HG03064 (cell line): Measurements from ENCODE around the gene LMAN1.

Experiments used
- ATAC-seq: cut with Tn5 transposase; IDR thresholded peaks from one replicate; pipeline ENCODE4 v1.9.1; 2021; ENCODE audit warnings: low read depth; ENCODE audit not compliant: unreplicated experiment

LMAN1 gene

GRCh38 chr18:59306640-59307039, 52.4 kb downstream of the LMAN1 start:
- no peak for ATAC-seq

DNA sequence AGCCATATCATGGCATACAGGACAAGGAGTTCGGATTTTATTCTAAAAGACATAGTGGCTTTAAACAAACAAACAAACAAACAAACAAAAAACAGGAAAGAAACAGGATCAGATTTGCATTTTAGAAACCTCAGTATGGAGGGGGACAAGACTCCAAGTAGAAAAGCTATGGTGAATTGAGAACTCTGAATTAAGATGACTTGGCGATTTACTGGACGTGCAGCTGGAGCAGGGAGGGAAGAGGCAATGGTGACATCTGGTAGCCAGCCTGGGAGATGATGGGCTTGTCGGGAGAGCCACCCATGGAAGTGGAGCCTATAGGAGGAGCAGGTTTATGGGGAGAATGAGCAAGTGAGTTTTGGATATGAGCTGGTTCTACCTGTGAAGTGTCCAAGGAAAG, 53.8 kb downstream of the LMAN1 start:
- no peak for ATAC-seq

DNA sequence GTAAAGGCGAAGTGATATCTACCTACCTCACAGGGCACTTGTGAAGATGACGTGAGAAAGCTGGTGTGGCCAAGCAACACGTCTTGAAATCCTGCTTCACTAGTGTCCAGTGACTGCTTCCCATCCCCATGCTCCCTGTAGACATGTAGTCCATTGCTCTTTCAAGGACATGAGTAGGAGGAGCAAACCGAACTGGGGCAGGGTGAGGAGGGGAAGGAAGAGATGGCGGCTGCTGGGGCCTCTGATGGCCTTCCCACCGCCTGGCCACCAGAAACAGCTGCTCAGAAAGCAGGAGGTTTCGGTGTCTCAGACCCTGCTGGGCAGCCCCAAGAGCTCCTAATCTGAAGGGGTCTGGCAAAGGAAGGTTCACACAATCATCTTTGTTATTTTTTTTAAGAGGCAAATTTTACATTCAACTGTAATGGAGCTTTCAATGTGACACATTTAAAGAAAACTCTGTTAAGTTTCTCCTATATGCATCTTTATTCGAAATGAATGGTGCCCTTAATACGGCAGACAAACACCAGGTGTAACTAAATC, 55.3 kb downstream of the LMAN1 start:
- no peak for ATAC-seq

GRCh38 chr18:59303006-59303405, 56.1 kb downstream of the LMAN1 start:
- ATAC-seq = no peak

DNA sequence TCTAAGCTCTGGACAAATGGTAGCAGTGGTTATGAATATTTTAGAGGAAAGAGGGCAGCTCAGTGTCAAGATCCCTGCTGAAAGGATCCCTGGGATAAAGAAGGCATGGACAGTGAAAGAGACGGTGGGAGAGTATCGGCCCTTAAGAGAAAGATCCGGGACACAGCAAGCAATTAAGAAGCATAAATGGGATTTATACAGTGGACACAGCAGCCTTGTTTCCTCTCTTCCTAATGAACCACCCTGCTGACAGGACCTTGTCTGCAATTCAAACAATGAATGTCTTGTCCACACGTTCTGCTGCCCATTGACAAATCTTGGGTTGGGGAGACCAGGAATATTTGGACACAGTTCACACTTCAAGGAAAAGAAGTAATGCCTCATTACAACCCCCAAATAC, 57.1 kb downstream of the LMAN1 start:
- ATAC-seq = no peak

- no peak for ATAC-seq
These were observed 58.3 kb downstream of the LMAN1 start for GRCh38 chr18:59300676-59301285.

DNA sequence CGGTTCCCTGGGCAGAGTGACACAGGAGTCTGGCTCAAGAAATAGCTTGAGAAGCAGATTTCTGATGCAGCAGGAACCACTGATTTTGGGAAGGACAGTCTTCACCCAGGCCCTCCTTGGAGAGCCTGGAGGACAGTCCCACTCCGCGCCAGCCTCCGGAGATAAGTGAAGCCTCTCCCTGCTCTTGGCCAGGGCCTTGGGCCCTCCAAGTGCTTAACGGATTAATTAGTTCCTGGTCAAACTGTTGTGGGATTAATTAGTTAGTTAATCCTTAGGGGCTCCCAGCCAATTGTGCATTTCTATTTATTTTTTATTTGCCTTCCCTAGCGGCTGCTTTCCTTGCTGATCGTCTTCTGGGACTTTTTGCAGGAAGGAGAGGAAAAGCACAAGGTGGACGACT, 60.2 kb downstream of the LMAN1 start:
- ATAC-seq = no peak

GRCh38 chr18:59293317-59293716, 65.7 kb downstream of the LMAN1 start:
- no peak for ATAC-seq

DNA sequence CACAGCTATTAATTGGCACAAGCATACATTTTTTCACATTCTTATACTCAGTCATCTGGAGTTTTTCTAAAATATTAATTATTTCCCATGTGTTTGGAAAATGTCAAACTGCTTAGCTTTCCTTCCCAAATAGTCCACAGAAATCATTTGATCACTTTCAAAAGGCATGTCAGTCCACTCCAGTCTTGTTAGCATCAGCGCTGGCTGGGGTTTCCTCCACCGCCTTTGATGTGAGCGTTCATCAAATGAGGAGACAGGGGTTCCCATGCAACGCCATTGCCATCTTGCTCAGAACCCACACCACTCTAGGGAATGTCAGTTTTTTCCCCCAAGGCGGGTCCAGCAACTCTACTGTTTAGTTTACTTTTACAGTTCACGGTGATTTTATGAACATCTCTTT, 72.7 kb downstream of the LMAN1 start:
- no peak for ATAC-seq

- no peak for ATAC-seq
These were observed 76.7 kb downstream of the LMAN1 start for GRCh38 chr18:59282341-59282740.

DNA sequence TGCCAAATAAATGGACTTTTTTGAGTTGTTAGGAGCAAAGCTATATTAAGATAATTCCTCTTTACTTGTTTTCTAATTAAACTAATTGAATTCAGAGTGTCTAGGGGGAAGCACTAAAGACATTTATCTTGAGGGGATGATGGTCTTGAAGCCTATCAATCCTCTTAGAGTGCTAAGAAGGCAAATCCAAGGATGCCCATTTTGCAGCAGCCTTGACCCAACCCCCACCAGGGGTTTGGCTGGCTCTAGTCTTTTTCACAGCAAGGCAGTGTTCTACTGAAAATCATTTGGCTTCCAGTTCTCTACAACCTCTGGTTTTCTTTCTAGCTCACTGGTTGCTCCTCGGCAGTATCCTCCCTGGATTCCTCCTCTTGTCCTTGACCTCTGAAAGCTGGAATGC, 79.3 kb downstream of the LMAN1 start:
- ATAC-seq = no peak

DNA sequence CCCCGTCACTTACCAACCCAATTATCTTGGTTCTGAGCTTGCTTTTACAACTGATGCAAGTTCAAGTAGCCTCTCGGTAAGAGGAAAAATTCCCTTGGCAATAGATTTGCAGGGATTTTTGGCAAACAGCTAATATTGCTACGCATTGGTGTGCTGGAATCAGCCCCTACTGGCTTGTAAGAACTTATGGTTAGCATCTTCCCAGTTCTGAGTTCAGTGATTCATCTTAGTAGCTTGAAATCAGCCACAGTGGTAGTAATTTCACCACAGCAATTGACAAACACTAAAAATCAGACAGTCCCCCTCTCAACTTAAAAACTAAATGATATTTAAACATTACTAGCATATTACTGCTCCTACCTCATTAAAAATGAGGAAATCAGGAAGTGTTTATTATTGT, 79.9 kb downstream of the LMAN1 start:
- ATAC-seq = no peak

DNA sequence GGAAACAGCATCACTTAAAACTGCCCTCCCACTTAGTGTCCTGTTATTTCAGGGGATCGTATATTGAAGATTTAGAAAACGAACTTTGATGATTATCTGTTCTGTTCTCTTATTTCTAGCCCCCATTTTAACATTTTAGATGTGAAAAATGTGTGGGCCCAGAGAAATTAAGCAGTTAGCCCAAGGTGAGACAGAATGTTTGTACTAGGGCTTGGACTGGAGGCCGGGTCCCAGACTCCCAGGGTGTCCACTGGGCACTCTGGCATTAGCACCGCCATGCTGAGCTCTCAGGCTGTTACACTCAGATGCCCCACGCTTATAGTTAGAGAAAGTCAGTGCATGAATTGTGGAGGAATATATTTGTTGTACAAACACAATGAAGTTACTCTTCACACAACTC, 80.3 kb downstream of the LMAN1 start:
- ATAC-seq = no peak
